IMR-90 (cell line): ENCODE results near the gene KIF21A. TPM values are rescaled to one million over a fixed set of nuclear protein-coding genes. Genes with fewer than 3 reads are reported as not detected.

Experiments
- ATAC-seq: fragments of 200-7000 bp; cut with Tn5 transposase; 2 replicates; pipeline ENCODE4 v1.9.1; 2020; ENCODE audit warnings: low read depth, mild to moderate bottlenecking, moderate library complexity
- BruUV-seq: library from RNA; stranded (reverse); fragments of 400-500 nt; replicated peaks from 2 replicates; lab custom pipeline; 2021; lab: Mats Ljungman, UMichigan
- CTCF ChIA-PET: fragments of 300-600 bp; formaldehyde crosslinking; extraction: SDS; loops from one replicate; lab custom pipeline; 2021; ENCODE audit warnings: antibody characterized with exemption; lab: Yijun Ruan, JAX
- POLR2A ChIA-PET: fragments of 300-600 bp; sonication (Branson Sonifier 250); formaldehyde crosslinking; loops from one replicate; lab custom pipeline; 2022; ENCODE audit warnings: antibody characterized with exemption; ENCODE audit not compliant: unreplicated experiment; lab: Charles Lee
- DNase-seq: peaks from one replicate; pipeline ENCODE4 v3.0.0; 2013
- H2AFZ ChIP-seq: replicated peaks from 2 replicates; pipeline ENCODE3; 2013; ENCODE audit warnings: low read length, mild to moderate bottlenecking; ENCODE audit not compliant: poor library complexity
- H2AK5ac ChIP-seq: 2 replicates; pipeline ENCODE4 v1.6.1; 2013; ENCODE audit warnings: low read depth, low read length, inconsistent platforms
- H2AK9ac ChIP-seq: replicated peaks from 2 replicates; pipeline ENCODE3; 2013; ENCODE audit warnings: mild to moderate bottlenecking, low read depth, low read length, moderate library complexity; ENCODE audit not compliant: poor library complexity
- H2BK120ac ChIP-seq: 2 replicates; pipeline ENCODE4 v1.6.1; 2013; ENCODE audit warnings: low read depth, low read length, inconsistent platforms
- H2BK15ac ChIP-seq: 3 replicates; pipeline ENCODE4 v1.6.1; 2013; ENCODE audit warnings: low read depth, low read length, inconsistent platforms
- H2BK20ac ChIP-seq: 2 replicates; pipeline ENCODE4 v1.6.1; 2013; ENCODE audit warnings: low read depth, mild to moderate bottlenecking, inconsistent platforms, low read length, moderate library complexity
- H2BK5ac ChIP-seq: 2 replicates; pipeline ENCODE4 v1.6.1; 2013; ENCODE audit warnings: mild to moderate bottlenecking, low read depth, low read length, inconsistent platforms; ENCODE audit not compliant: poor library complexity, severe bottlenecking
- H3K14ac ChIP-seq: replicated peaks from 2 replicates; pipeline ENCODE4 v1.6.1; 2013; ENCODE audit warnings: low read depth, low read length, inconsistent platforms
- H3K18ac ChIP-seq: 2 replicates; pipeline ENCODE4 v1.6.1; 2013; ENCODE audit warnings: low read depth, low read length, control low read depth
- H3K23ac ChIP-seq: 2 replicates; pipeline ENCODE4 v1.6.1; 2013; ENCODE audit warnings: low read depth, low read length, inconsistent platforms
- H3K27ac ChIP-seq: 2 replicates; pipeline ENCODE4 v1.5.1; 2013; ENCODE audit warnings: mild to moderate bottlenecking, control low read depth, low read length; ENCODE audit not compliant: insufficient read depth
- H3K27me3 ChIP-seq: 2 replicates; pipeline ENCODE4 v1.6.1; 2013; ENCODE audit warnings: low read length; ENCODE audit not compliant: control insufficient read depth, insufficient read depth
- H3K36me3 ChIP-seq: 2 replicates; pipeline ENCODE4 v1.6.1; 2013; ENCODE audit warnings: low read length, mixed read lengths; ENCODE audit not compliant: control insufficient read depth, insufficient read depth
- H3K4ac ChIP-seq: 2 replicates; pipeline ENCODE4 v1.6.1; 2013; ENCODE audit warnings: low read depth, low read length, inconsistent platforms
- H3K4me1 ChIP-seq: 2 replicates; pipeline ENCODE4 v1.6.1; 2013; ENCODE audit warnings: low read length, mixed read lengths; ENCODE audit not compliant: control insufficient read depth, insufficient read depth
- H3K4me2 ChIP-seq: 2 replicates; pipeline ENCODE4 v1.6.1; 2013; ENCODE audit warnings: low read depth, mild to moderate bottlenecking, control low read depth, low read length, moderate library complexity
- H3K4me3 ChIP-seq: 2 replicates; pipeline ENCODE4 v1.5.1; 2013; ENCODE audit warnings: low read depth, mild to moderate bottlenecking, control low read depth, low read length, moderate library complexity; ENCODE audit not compliant: insufficient read depth
- H3K56ac ChIP-seq: 2 replicates; pipeline ENCODE4 v1.6.1; 2013; ENCODE audit warnings: low read length, inconsistent platforms; ENCODE audit not compliant: insufficient read depth; ENCODE audit errors: extremely low read depth
- H3K79me1 ChIP-seq, 2 experiments: 2 replicates each; pipeline ENCODE4 v1.6.1; 2013; ENCODE audit warnings: low read length in 2 of 2, inconsistent platforms in 1 of 2, low read depth in 1 of 2
- H3K9ac ChIP-seq: 2 replicates; pipeline ENCODE4 v1.6.1; 2013; ENCODE audit warnings: low read depth, low read length, control low read depth
- H3K9me1 ChIP-seq: 2 replicates; pipeline ENCODE4 v1.6.1; 2013; ENCODE audit warnings: low read length, inconsistent platforms; ENCODE audit not compliant: insufficient read depth
- H3K9me3 ChIP-seq: 2 replicates; pipeline ENCODE4 v1.6.1; 2013; ENCODE audit warnings: low read length; ENCODE audit not compliant: control insufficient read depth, insufficient read depth
- H4K20me1 ChIP-seq: 2 replicates; pipeline ENCODE4 v1.6.1; 2013; ENCODE audit warnings: low read length, inconsistent platforms; ENCODE audit not compliant: insufficient read depth
- H4K5ac ChIP-seq: 2 replicates; pipeline ENCODE4 v1.6.1; 2013; ENCODE audit warnings: mild to moderate bottlenecking, low read depth, low read length, control low read depth
- H4K8ac ChIP-seq, 2 experiments: 2 replicates each; pipeline ENCODE4 v1.6.1; 2013; ENCODE audit warnings: low read depth in 2 of 2, low read length in 2 of 2, control low read depth in 1 of 2, inconsistent platforms in 1 of 2
- H4K91ac ChIP-seq: 2 replicates; pipeline ENCODE4 v1.6.1; 2013; ENCODE audit warnings: low read depth, low read length, inconsistent platforms; ENCODE audit not compliant: insufficient read depth
- BHLHE40 ChIP-seq: fragments of 150-350 bp; IDR thresholded peaks from 2 replicates; pipeline ENCODE4 v1.6.1; 2016; ENCODE audit warnings: mild to moderate bottlenecking, low read depth, low read length
- CEBPB ChIP-seq: IDR thresholded peaks from 2 replicates; pipeline ENCODE4 v1.6.1; 2012; ENCODE audit warnings: low read depth, low read length, improper control_type of control experiment
- CHD1 ChIP-seq: IDR thresholded peaks from 2 replicates; pipeline ENCODE4 v1.6.1; 2012; ENCODE audit warnings: low read depth, low read length, improper control_type of control experiment
- CTCF ChIP-seq: conservative IDR thresholded peaks from 2 replicates; pipeline ENCODE4 v1.5.1; 2012; ENCODE audit warnings: mild to moderate bottlenecking, low read depth, low read length, improper control_type of control experiment
- ELK1 ChIP-seq: fragments of 150-350 bp; IDR thresholded peaks from 2 replicates; pipeline ENCODE4 v1.6.1; 2016; ENCODE audit warnings: low read depth, mild to moderate bottlenecking, low read length, moderate library complexity, borderline replicate concordance
- FOS ChIP-seq: fragments of 150-350 bp; IDR thresholded peaks from 2 replicates; pipeline ENCODE4 v1.6.1; 2016; ENCODE audit warnings: low read depth, low read length
- MAZ ChIP-seq: IDR thresholded peaks from 2 replicates; pipeline ENCODE4 v1.6.1; 2012; ENCODE audit warnings: low read depth, mild to moderate bottlenecking, low read length, improper control_type of control experiment, moderate library complexity, borderline replicate concordance
- NFE2L2 ChIP-seq: fragments of 150-350 bp; IDR thresholded peaks from 2 replicates; pipeline ENCODE4 v1.6.1; 2016; ENCODE audit warnings: low read depth, mild to moderate bottlenecking, low read length
- RAD21 ChIP-seq: IDR thresholded peaks from 2 replicates; pipeline ENCODE4 v1.6.1; 2012; ENCODE audit warnings: low read length, improper control_type of control experiment
- RCOR1 ChIP-seq: IDR thresholded peaks from 2 replicates; pipeline ENCODE4 v1.6.1; 2012; ENCODE audit warnings: mild to moderate bottlenecking, low read length, improper control_type of control experiment; ENCODE audit not compliant: insufficient replicate concordance
- RFX5 ChIP-seq: IDR thresholded peaks from 2 replicates; pipeline ENCODE4 v1.8.0; 2012; ENCODE audit warnings: low read depth, mild to moderate bottlenecking, low read length, moderate library complexity
- SMC3 ChIP-seq: fragments of 150-350 bp; IDR thresholded peaks from 2 replicates; pipeline ENCODE4 v1.6.1; 2016; ENCODE audit warnings: low read depth, mild to moderate bottlenecking, antibody characterized with exemption, low read length, moderate library complexity
- USF2 ChIP-seq: fragments of 150-350 bp; IDR thresholded peaks from 2 replicates; pipeline ENCODE4 v1.6.1; 2017; ENCODE audit warnings: mild to moderate bottlenecking, antibody characterized with exemption, low read length, low read depth
- WGBS, 2 experiments: methylation state at CpG; one replicate each; pipeline versions ENCODE4 v1.1.5 to v1.1.7; 2013; ENCODE audit warnings: missing lambda C conversion rate in 2 of 2; ENCODE audit not compliant: insufficient read length in 1 of 2; ENCODE audit errors: extremely low coverage in 2 of 2; 5-methylcytosine and 5-hydroxymethylcytosine counted together
- dilution Hi-C: fragments of 300-500 bp; cut with HindIII; formaldehyde crosslinking; loops from one replicate; pipeline ENCODE4 v1.14.3; 2018; ENCODE audit warnings: low sequenced_read_pairs; ENCODE audit not compliant: unreplicated experiment
- in situ Hi-C: fragments of 300-500 bp; cut with MboI; formaldehyde crosslinking; loops from 3 replicates; pipeline ENCODE4 v1.14.3; 2019; ENCODE audit warnings: low sequenced_read_pairs, inconsistent platforms, mixed read lengths
- intact Hi-C: fragments of 100-400 bp; cut with micrococcal nuclease; formaldehyde crosslinking; loops from 2 replicates; pipeline ENCODE4 v1.10.0; 2022
- polyA plus RNA-seq, 3 experiments: library from polyadenylated mRNA; depleted of rRNA; stranded (reverse); fragments of >200 nt; gene quantifications; 2 replicates each; pipeline ENCODE4 v1.2.3, GENCODE V29; 2012; ENCODE audit warnings: low replicate concordance in 1 of 3
- total RNA-seq: library from RNA; depleted of rRNA; stranded (reverse); fragments of >200 nt; gene quantifications from 2 replicates; pipeline ENCODE4 v1.2.3, GENCODE V29; 2012

Gene KIF21A
- total and polyA plus RNA-seq, 2 of the 4 experiments (the other 2 are of a cell fraction), result 0.38 to 1.1 TPM

GRCh38 chr12:39365364-39366001, 77.4 kb downstream of the KIF21A start:
- CTCF ChIA-PET, result no interaction called here
- POLR2A ChIA-PET, result no interaction called here
- BruUV-seq, result no TSS peak

More at GRCh38 chr12:39365364-39366001, 77.4 kb downstream of the KIF21A start:
- Histone ChIP-seq H4K20me1 (no peaks in the 10 kb centered on the region), H2BK120ac (no peak overlapping the region), H3K56ac (no peak overlapping the region), H3K4me2 (no peak overlapping the region), H4K8ac (no peak overlapping the region), H3K27ac (no peak overlapping the region), H4K5ac (no peak overlapping the region), H3K4me3 (no peak overlapping the region), H2BK15ac (no peak overlapping the region), H2AK5ac (no peak overlapping the region), H2AK9ac (no peak overlapping the region), H3K9ac (no peak overlapping the region), H4K91ac (no peak overlapping the region), H3K9me3 (no peaks in the 10 kb centered on the region), H3K4me1 (no peaks in the 10 kb centered on the region), H2BK5ac (no peak overlapping the region), H3K23ac (no peak overlapping the region), H2AFZ (no peak overlapping the region), H3K18ac (no peak overlapping the region), H3K4ac (no peak overlapping the region), H3K27me3 (no peaks in the 10 kb centered on the region), H2BK20ac (no peak overlapping the region), H3K79me1 (no peaks in the 10 kb centered on the region), H3K9me1 (no peaks in the 10 kb centered on the region), H3K14ac (no peak overlapping the region), H3K36me3 (no peaks in the 10 kb centered on the region)
- WGBS, 2 experiments, result no CpG with 5 or more reads among the region's 8 CpGs
- in situ Hi-C loops, result no loop called here
- intact Hi-C loops, result no loop called here
- no peak for TF ChIP-seq NFE2L2
- TF ChIP-seq RAD21, result no peak
- TF ChIP-seq RFX5, result no peak
- no peak for TF ChIP-seq USF2
- no peak for TF ChIP-seq CTCF
- no peak for TF ChIP-seq MAZ
- no peak for TF ChIP-seq CEBPB
- TF ChIP-seq CHD1, result no peak
- no peak for TF ChIP-seq RCOR1
- TF ChIP-seq SMC3, result no peak
- no peak for TF ChIP-seq FOS
- no peak for TF ChIP-seq BHLHE40
- TF ChIP-seq ELK1, result no peak
- dilution Hi-C loops, result no loop called here
- ATAC-seq (no peak), DNase-seq (no peak)
